ENCODE data around the gene ABL1.

ABL1 gene

DNA sequence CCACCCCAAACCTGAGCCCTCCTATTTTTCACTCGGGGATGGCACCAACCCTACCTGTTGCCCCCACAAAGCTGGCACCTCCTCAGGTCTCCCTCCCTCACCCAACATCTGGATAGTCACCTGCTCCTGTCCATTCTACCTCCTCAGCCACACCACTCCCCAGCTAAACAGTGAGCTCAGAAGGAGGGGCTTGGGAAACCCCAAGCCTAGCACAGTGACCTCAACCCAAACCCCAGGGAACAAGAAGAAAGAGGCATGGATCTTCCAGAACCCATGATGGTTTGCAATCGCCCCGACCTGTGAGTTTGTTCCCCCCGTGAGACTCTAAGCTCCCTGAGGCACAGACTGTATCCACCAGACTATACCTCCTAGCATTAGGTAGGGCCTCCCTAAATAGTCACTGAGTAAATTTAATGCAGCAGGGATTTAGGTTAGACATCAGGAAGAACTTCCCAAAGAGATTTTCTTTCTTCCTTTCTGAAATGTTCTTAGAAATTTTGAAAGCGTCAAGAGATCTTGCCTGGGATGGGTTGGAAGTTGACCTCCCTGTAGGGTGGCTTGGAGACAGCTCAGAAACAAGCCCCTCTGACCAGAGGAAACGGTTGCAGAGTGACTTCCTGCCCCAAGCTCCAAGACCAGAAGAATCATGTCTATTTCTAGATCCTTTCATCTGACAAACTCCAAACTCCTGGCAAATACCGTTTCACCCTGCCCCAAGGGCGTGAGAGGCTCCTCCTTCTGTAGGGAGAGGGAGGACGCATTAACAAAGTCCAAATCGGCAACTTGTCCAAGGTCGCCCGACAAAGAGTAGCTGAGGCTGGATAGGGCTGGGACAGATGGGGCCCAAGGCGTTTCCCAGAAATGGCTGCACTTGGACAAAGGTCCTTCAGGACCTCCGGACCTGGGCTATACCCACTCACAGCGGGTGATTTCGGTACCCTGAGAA, 99.9 kb downstream of the ABL1 start:
- DNase-seq = no peak

DNA sequence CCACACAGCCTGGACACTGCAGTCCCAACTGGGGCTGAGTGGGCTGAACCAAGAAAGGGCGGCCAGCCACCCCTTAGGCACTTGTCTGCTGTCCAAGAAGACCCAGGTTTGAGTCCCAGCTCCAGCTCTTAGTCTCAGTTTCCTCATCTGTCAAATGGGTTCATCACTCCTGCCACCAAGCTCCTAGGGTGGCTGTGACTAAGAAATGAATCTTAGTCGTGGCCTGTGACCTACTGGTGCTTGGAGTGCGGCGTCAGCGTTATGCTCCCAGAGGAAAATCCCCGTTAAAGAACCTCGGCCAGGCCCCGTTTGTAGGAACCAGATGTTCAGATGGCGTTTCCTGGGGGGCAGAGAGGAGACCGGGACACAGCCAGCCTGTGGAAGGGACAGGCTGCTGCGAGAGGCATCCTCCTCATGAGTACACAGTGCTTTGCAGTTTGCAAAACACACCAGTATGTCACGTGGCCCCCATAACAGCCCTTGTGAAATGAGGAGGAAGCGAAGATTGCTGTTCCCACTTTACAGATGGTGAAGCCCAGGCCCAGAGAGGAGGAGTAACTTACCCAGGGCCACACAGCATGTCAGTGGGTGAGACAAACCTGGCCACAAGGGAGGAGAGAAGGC, 100.7 kb downstream of the ABL1 start:
- DNase-seq = peak; percentile 22

DNA sequence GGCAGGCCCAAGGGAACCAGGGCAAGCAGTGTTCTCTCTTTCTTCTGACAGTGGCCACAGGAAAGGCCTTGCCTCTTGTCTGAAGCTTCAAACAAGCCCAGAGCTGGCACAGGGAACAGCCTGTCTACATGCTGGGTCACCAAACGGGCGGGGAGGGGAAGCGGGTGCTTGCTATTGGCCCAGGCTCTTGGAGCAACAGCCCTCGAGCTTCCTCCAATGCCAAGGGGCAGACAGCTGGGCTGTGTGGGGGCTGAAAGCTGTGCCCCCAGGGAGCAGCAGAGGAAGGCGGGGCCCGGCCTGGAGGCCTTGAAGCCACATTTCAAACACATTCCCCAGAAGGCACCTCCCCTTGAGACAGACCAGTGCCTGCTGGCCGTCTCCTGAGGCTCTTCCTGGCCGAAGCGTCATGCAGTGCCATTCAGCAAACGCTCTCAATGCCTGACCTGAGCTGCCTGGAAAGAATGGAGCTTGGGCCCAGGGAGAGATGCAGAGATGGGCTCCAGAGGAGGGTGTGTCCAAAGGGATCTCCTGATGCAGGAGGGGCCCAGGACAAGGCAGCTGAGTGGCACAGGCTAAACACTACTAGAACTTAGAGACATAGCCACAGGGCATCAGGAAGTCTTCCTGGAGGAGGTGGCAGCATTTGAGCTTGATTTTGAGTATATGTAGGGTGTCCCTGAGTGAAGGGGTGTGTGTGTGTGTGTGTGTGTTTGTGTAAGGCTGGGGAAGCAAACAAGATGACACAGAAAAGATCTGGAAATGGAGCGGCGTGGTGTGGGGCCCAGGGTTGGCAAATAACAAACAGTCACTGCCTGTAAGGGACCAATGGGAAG, 101.4 kb downstream of the ABL1 start:
- peak; percentile 86 for DNase-seq

Data from fibroblast of skin of back (primary cell).